MM.1S (cell line): ENCODE measurements around the gene SLC24A1.

Source experiments
- DNase-seq: peaks from one replicate; pipeline ENCODE4 v3.0.0-alpha.2; 2015
- H2AFZ ChIP-seq: fragments of 300-600 bp; sonication (generic); 2 replicates; pipeline ENCODE4 v1.6.0; 2016; ENCODE audit warnings: antibody characterized with exemption, low read length
- H3F3A ChIP-seq: fragments of 300-600 bp; sonication (generic); 2 replicates; pipeline ENCODE4 v1.6.1; 2016; ENCODE audit warnings: mild to moderate bottlenecking, antibody characterized with exemption, low read length, moderate library complexity, mixed read lengths; ENCODE audit not compliant: insufficient read depth
- H3K27ac ChIP-seq: fragments of 300-600 bp; sonication (generic); 2 replicates; pipeline ENCODE4 v1.5.1; 2016; ENCODE audit warnings: mild to moderate bottlenecking, low read length
- H3K27me3 ChIP-seq: fragments of 300-600 bp; sonication (generic); replicated peaks from 2 replicates; pipeline ENCODE4 v1.6.0; 2016; ENCODE audit warnings: low read length; ENCODE audit not compliant: insufficient read depth
- H3K36me3 ChIP-seq: fragments of 300-600 bp; sonication (generic); replicated peaks from 2 replicates; pipeline ENCODE4 v1.6.1; 2016; ENCODE audit warnings: mild to moderate bottlenecking, low read length, mixed read lengths; ENCODE audit not compliant: insufficient read depth
- H3K4me1 ChIP-seq: fragments of 300-600 bp; sonication (generic); 2 replicates; pipeline ENCODE4 v1.6.1; 2016; ENCODE audit warnings: low read length, mixed read lengths
- H3K4me2 ChIP-seq: fragments of 300-600 bp; sonication (generic); 2 replicates; pipeline ENCODE4 v1.6.0; 2016; ENCODE audit warnings: low read depth, low read length
- H3K4me3 ChIP-seq: fragments of 300-600 bp; sonication (generic); 2 replicates; pipeline ENCODE4 v1.5.1; 2016; ENCODE audit warnings: low read length, mixed read lengths
- H3K79me2 ChIP-seq: fragments of 300-600 bp; sonication (generic); 2 replicates; pipeline ENCODE4 v1.6.1; 2016; ENCODE audit warnings: mixed run types, low read length, mixed read lengths
- H3K9ac ChIP-seq: fragments of 300-600 bp; sonication (generic); 2 replicates; pipeline ENCODE4 v1.6.1; 2016; ENCODE audit warnings: low read length, mixed read lengths
- H3K9me2 ChIP-seq: fragments of 300-600 bp; sonication (generic); replicated peaks from 2 replicates; pipeline ENCODE4 v1.6.1; 2016; ENCODE audit warnings: mild to moderate bottlenecking, low read length, mixed read lengths; ENCODE audit not compliant: insufficient read depth
- H3K9me3 ChIP-seq: fragments of 300-600 bp; sonication (generic); replicated peaks from 2 replicates; pipeline ENCODE4 v1.6.1; 2016; ENCODE audit warnings: mild to moderate bottlenecking, low read length, mixed read lengths; ENCODE audit not compliant: insufficient read depth
- H4K20me1 ChIP-seq: fragments of 300-600 bp; sonication (generic); 2 replicates; pipeline ENCODE4 v1.6.1; 2016; ENCODE audit warnings: mild to moderate bottlenecking, low read length, moderate library complexity, mixed read lengths; ENCODE audit not compliant: insufficient read depth
- CTCF ChIP-seq: fragments of 300-600 bp; sonication (generic); IDR thresholded peaks from 2 replicates; pipeline ENCODE4 v1.5.1; 2016; ENCODE audit warnings: antibody characterized with exemption, low read length, mixed read lengths
- EZH2 ChIP-seq: fragments of 300-600 bp; sonication (generic); optimal IDR thresholded peaks from 2 replicates; pipeline ENCODE3; 2017; ENCODE audit warnings: low read depth, mild to moderate bottlenecking, antibody characterized with exemption, low read length, mixed read lengths
- EZH2phosphoT487 ChIP-seq: fragments of 300-600 bp; sonication (generic); IDR thresholded peaks from 2 replicates; pipeline ENCODE4 v1.6.1; 2018; ENCODE audit warnings: antibody characterized with exemption, low read length

The SLC24A1 gene

DNA sequence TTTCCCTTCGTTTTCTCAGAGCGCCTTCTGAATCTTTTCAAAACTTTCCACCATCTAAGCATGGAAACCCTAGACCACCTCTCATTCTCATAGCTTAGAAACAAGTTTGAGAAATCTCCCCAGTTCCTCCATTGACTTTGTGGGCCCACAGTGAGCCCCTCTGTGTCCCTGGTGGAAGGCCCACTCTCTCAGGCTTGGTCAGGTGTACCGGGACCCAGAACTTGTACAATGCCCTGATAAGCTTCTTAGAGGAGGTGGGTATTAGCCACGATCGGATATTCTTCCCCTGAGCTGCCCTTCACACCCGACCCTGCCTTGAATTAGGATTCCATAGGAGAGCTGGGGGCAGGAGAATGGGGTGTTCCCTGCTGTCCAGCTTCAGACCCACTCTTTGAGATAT, at the start of gene SLC24A1:
Gene SLC24A1, plus strand, starts transcription at position 301 of the 400 bp plus-strand sequence. CDS start 2,143 bp downstream, outside the sequence.
- no peak within 1 kb of the TSS for H2AFZ ChIP-seq
- H3K9me3 ChIP-seq: no peaks in the 10 kb centered on the region
- TF ChIP-seq EZH2phosphoT487 (no peak), EZH2 (no peak), CTCF (no peak)
- H3K27me3 ChIP-seq: no peaks in the 10 kb centered on the region
- no peaks in the 10 kb centered on the region for H3F3A ChIP-seq
- no peak for DNase-seq
- no peaks in the 10 kb centered on the region for H3K9me2 ChIP-seq
- H3K4me3 ChIP-seq: no peak within 1 kb of the TSS
- H3K9ac ChIP-seq: no peak within 1 kb of the TSS
- H3K36me3 ChIP-seq: no peaks in the 10 kb centered on the region
- no peaks in the 10 kb centered on the region for H3K79me2 ChIP-seq
- no peaks in the 10 kb centered on the region for H4K20me1 ChIP-seq
- no peaks in the 10 kb centered on the region for H3K4me1 ChIP-seq
- no peak within 1 kb of the TSS for H3K4me2 ChIP-seq
- no peak within 1 kb of the TSS for H3K27ac ChIP-seq

- H3K27me3 ChIP-seq: no peaks in the 10 kb centered on the region
- H3K4me3 ChIP-seq: no peak overlapping the region
- H2AFZ ChIP-seq: no peak overlapping the region
- DNase-seq: peak; percentile 30
- H3F3A ChIP-seq: peaks cover 12% of the 10 kb centered on the region
- no peaks in the 10 kb centered on the region for H3K9me2 ChIP-seq
- H3K9ac ChIP-seq: no peak overlapping the region
- H3K4me2 ChIP-seq: peak overlapping the region; percentile 31; the same call in 1 of the 2 replicates
- H3K27ac ChIP-seq: peak overlapping the region; percentile 5; the same call in 1 of the 2 replicates
- H3K9me3 ChIP-seq: no peaks in the 10 kb centered on the region
- no peak for TF ChIP-seq EZH2phosphoT487
- no peak for TF ChIP-seq EZH2
- no peak for TF ChIP-seq CTCF
- no peaks in the 10 kb centered on the region for H4K20me1 ChIP-seq
- peaks cover 13% of the 10 kb centered on the region for H3K4me1 ChIP-seq
- no peaks in the 10 kb centered on the region for H3K79me2 ChIP-seq
- peaks cover 7% of the 10 kb centered on the region; the same call in 1 of the 2 replicates for H3K36me3 ChIP-seq
Measured at GRCh38 chr15:65571971-65572370, 49.8 kb upstream of the SLC24A1 start.

DNA sequence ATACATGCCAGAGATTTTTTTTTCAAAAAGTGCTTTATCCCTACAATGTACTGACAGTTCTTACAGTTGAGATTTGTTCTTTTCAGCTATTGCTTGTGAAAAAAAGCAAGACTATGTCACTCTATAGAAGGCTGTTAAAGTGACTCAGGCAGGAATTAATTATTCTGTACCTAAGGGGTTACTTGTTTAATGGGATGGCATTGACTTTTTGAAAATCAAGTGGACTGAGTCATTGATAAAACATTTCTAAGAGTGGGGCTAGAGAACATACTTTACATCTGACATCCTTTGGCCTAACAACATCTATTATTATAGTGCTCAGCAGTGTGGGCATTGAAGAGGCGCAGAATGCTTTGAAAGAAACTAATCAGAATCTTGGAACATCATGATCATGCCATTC, 45.1 kb upstream of the SLC24A1 start:
- no peak overlapping the region for H3K9ac ChIP-seq
- H3K4me3 ChIP-seq: no peak overlapping the region
- no peaks in the 10 kb centered on the region for H3K9me3 ChIP-seq
- TF ChIP-seq CTCF (no peak), EZH2phosphoT487 (no peak), EZH2 (no peak)
- H3K36me3 ChIP-seq: peaks cover 3% of the 10 kb centered on the region; the same call in 1 of the 2 replicates
- no peaks in the 10 kb centered on the region for H4K20me1 ChIP-seq
- H3K27me3 ChIP-seq: no peaks in the 10 kb centered on the region
- DNase-seq: no peak
- H3F3A ChIP-seq: 0 out of 2 replicates have a peak, but pooled peaks cover 3% of the 10 kb centered on the region
- H2AFZ ChIP-seq: no peak overlapping the region
- no peak overlapping the region for H3K27ac ChIP-seq
- peaks cover 8% of the 10 kb centered on the region for H3K4me1 ChIP-seq
- H3K9me2 ChIP-seq: no peaks in the 10 kb centered on the region
- no peaks in the 10 kb centered on the region for H3K79me2 ChIP-seq
- no peak overlapping the region for H3K4me2 ChIP-seq
